HepG2 (cell line): Measurements from ENCODE around the gene TMIGD2. TPM values are rescaled to one million over a fixed set of nuclear protein-coding genes. Genes with fewer than 3 reads are reported as not detected.

Experiments
- ATAC-seq: fragments of 200-7000 bp; cut with Tn5 transposase; 3 replicates; pipeline ENCODE4 v1.9.1; 2020; ENCODE audit warnings: mild to moderate bottlenecking, moderate library complexity
- BruUV-seq: library from RNA; stranded (reverse); fragments of 400-500 nt; replicated peaks from 2 replicates; lab custom pipeline; 2021; lab: Mats Ljungman, UMichigan
- CTCF ChIA-PET: fragments of 300-600 bp; formaldehyde crosslinking; extraction: SDS; loops from one replicate; lab custom pipeline; 2021; ENCODE audit warnings: low total read pairs, inconsistent platforms, low intra/inter-chr PET ratio; lab: Yijun Ruan, JAX
- POLR2A ChIA-PET: fragments of 350-600 bp; sonication (Branson Sonifier 250); formaldehyde crosslinking; loops from one replicate; lab custom pipeline; 2020; ENCODE audit warnings: antibody characterized with exemption, inconsistent platforms; lab: Yijun Ruan, JAX
- DNase-seq: peaks from one replicate; pipeline ENCODE4 v3.0.0-alpha.2; 2015; ENCODE audit warnings: low spot score
- FAIRE-seq: peaks from 3 replicates; lab custom pipeline; 2011; peaks lifted over from hg19 to GRCh38; lab: Jason Lieb, UNC
- H2AFZ ChIP-seq: one replicate; pipeline ENCODE4 v1.6.1; 2011; ENCODE audit warnings: low read length, inconsistent platforms
- H3K27ac ChIP-seq: fragments of 300-600 bp; 3 replicates; pipeline ENCODE4 v1.8.0; 2011; ENCODE audit warnings: mixed run types, mild to moderate bottlenecking, mixed read lengths, low read length, inconsistent platforms; ENCODE audit not compliant: insufficient read depth; ENCODE audit errors: extremely low read length
- H3K27me3 ChIP-seq, 2 experiments: fragments of 200-600 bp in 1 of 2; 2 replicates in 1 of 2; 3 replicates in 1 of 2; pipeline versions ENCODE4 v1.6.0 to v1.8.0; 2011; ENCODE audit warnings: low read length in 2 of 2, mild to moderate bottlenecking in 2 of 2, moderate library complexity in 2 of 2, inconsistent platforms in 1 of 2; ENCODE audit not compliant: insufficient read depth in 2 of 2, control insufficient read depth in 1 of 2
- H3K36me3 ChIP-seq, 2 experiments: fragments of 200-600 bp in 1 of 2; replicated peaks in 1 of 2; 2 replicates in 1 of 2; 3 replicates in 1 of 2; pipeline versions ENCODE4 v1.5.1 to v1.8.0; 2011; ENCODE audit warnings: low read length in 2 of 2, inconsistent platforms in 1 of 2; ENCODE audit not compliant: insufficient read depth in 2 of 2, control insufficient read depth in 1 of 2
- H3K4me1 ChIP-seq: 2 replicates; pipeline ENCODE4 v1.5.1; 2012; ENCODE audit warnings: low read length, inconsistent platforms; ENCODE audit not compliant: insufficient read depth
- H3K4me2 ChIP-seq: 2 replicates; pipeline ENCODE4 v1.6.0; 2011; ENCODE audit warnings: low read depth, low read length, inconsistent platforms
- H3K4me3 ChIP-seq, 3 experiments: fragments of 200-600 bp in 1 of 3; sonication (generic), shearing (Covaris generic) in 1 of 3; replicated peaks in 1 of 3; 2 replicates each; pipeline ENCODE4 v1.5.1; 2011 to 2016; ENCODE audit warnings: low read length in 3 of 3, inconsistent platforms in 2 of 3, low read depth in 2 of 3, mild to moderate bottlenecking in 2 of 3, control low read depth in 1 of 3, mixed read lengths in 1 of 3; ENCODE audit not compliant: insufficient read depth in 1 of 3
- H3K79me2 ChIP-seq: one replicate; pipeline ENCODE4 v1.6.1; 2011; ENCODE audit warnings: low read length, inconsistent platforms; ENCODE audit not compliant: insufficient read depth
- H3K9ac ChIP-seq: 2 replicates; pipeline ENCODE4 v1.6.0; 2011; ENCODE audit warnings: mild to moderate bottlenecking, low read depth, low read length, inconsistent platforms; ENCODE audit not compliant: insufficient read depth
- H3K9me3 ChIP-seq: 2 replicates; pipeline ENCODE4 v1.5.1; 2012; ENCODE audit warnings: mild to moderate bottlenecking, low read length
- H4K20me1 ChIP-seq: 2 replicates; pipeline ENCODE4 v1.6.0; 2011; ENCODE audit warnings: inconsistent platforms, mild to moderate bottlenecking, low read length, moderate library complexity; ENCODE audit not compliant: insufficient read depth
- CCAR2 ChIP-seq: fragments of 200-400 bp; formaldehyde crosslinking; optimal IDR thresholded peaks from 2 replicates; pipeline ENCODE3; 2018; ENCODE audit warnings: low read depth, mild to moderate bottlenecking, low read length, moderate library complexity
- CERS6 ChIP-seq: sonication (generic); formaldehyde crosslinking; IDR thresholded peaks from 2 replicates; pipeline ENCODE4 v1.5.0; 2020; ENCODE audit warnings: missing genetic modification reagents
- GATAD2A ChIP-seq: IDR thresholded peaks from 2 replicates; pipeline ENCODE4 v1.6.1; 2016
- HBP1 ChIP-seq: IDR thresholded peaks from 2 replicates; pipeline ENCODE4 v1.6.1; 2016; ENCODE audit warnings: low read depth, control low read depth
- HDAC2 ChIP-seq: sonication (generic); formaldehyde crosslinking; IDR thresholded peaks from 2 replicates; pipeline ENCODE4 v1.4.0; 2020; ENCODE audit warnings: missing genetic modification reagents
- KAT8 ChIP-seq: IDR thresholded peaks from 2 replicates; pipeline ENCODE4 v1.6.1; 2016; ENCODE audit warnings: missing genetic modification reagents, missing compliant biosample characterization
- KLF16 ChIP-seq, 2 experiments: sonication (generic) in 1 of 2; formaldehyde crosslinking in 1 of 2; IDR thresholded peaks; 2 replicates each; pipeline versions ENCODE4 v1.6.1 to v1.8.0; 2016 to 2023; ENCODE audit warnings: missing genetic modification reagents in 2 of 2, missing compliant biosample characterization in 1 of 2
- KMT2B ChIP-seq: IDR thresholded peaks from 2 replicates; pipeline ENCODE4 v1.6.1; 2016; ENCODE audit warnings: missing genetic modification reagents, missing compliant biosample characterization
- MTERF4 ChIP-seq: sonication (generic); formaldehyde crosslinking; IDR thresholded peaks from 2 replicates; pipeline ENCODE4 v1.8.0; 2023; ENCODE audit warnings: mild to moderate bottlenecking, missing genetic modification reagents
- NFE2 ChIP-seq: sonication (generic); formaldehyde crosslinking; IDR thresholded peaks from 2 replicates; pipeline ENCODE4 v1.4.0; 2020; ENCODE audit warnings: missing genetic modification reagents
- RAD21 ChIP-seq: fragments of 450-650 bp; formaldehyde crosslinking; IDR thresholded peaks from 2 replicates; pipeline ENCODE4 v1.5.0; 2020; ENCODE audit warnings: mild to moderate bottlenecking
- RBM22 ChIP-seq: fragments of 200-400 bp; formaldehyde crosslinking; optimal IDR thresholded peaks from 2 replicates; pipeline ENCODE3; 2017; ENCODE audit warnings: mild to moderate bottlenecking, low read length, moderate library complexity
- SMAD1 ChIP-seq: sonication (generic); formaldehyde crosslinking; IDR thresholded peaks from 2 replicates; pipeline ENCODE4 v1.4.0; 2020; ENCODE audit warnings: missing genetic modification reagents, low read depth, mild to moderate bottlenecking, borderline replicate concordance
- YY1 ChIP-seq: IDR thresholded peaks from 2 replicates; pipeline ENCODE4 v1.6.1; 2011; ENCODE audit warnings: low read length, low read depth, moderate library complexity, mild to moderate bottlenecking; ENCODE audit not compliant: insufficient read depth, insufficient replicate concordance
- ZFY ChIP-seq: sonication (generic); formaldehyde crosslinking; IDR thresholded peaks from 2 replicates; pipeline ENCODE4 v1.4.0; 2020; ENCODE audit warnings: missing genetic modification reagents
- ZKSCAN5 ChIP-seq: sonication (generic); formaldehyde crosslinking; IDR thresholded peaks from 2 replicates; pipeline ENCODE4 v1.5.1; 2020; ENCODE audit warnings: mild to moderate bottlenecking, missing genetic modification reagents
- ZNF33A ChIP-seq: sonication (generic); formaldehyde crosslinking; IDR thresholded peaks from 2 replicates; pipeline ENCODE4 v1.5.1; 2020; ENCODE audit warnings: missing genetic modification reagents, mild to moderate bottlenecking, moderate library complexity, borderline replicate concordance
- ZNF629 ChIP-seq: sonication (generic); formaldehyde crosslinking; conservative IDR thresholded peaks from 2 replicates; pipeline ENCODE4 v1.5.0; 2020; ENCODE audit warnings: missing genetic modification reagents
- ZNF678 ChIP-seq: sonication (generic); formaldehyde crosslinking; IDR thresholded peaks from 2 replicates; pipeline ENCODE4 v1.4.0; 2020; ENCODE audit warnings: mild to moderate bottlenecking, missing genetic modification reagents
- WGBS: methylation state at CpG from one replicate; pipeline ENCODE4 v1.1.6; 2017; ENCODE audit warnings: low lambda C conversion rate; 5-methylcytosine and 5-hydroxymethylcytosine counted together
- in situ Hi-C: cut with HindIII; loops from 2 replicates; pipeline ENCODE4 v1.10.0; 2017; ENCODE audit warnings: low pct_unique_long_range_greater_than_20kb; ENCODE audit not compliant: extremely low pct_ligation_motif_present
- intact Hi-C: fragments of 100-400 bp; cut with micrococcal nuclease; formaldehyde crosslinking; loops from one replicate; pipeline ENCODE4 v1.10.0; 2022; ENCODE audit not compliant: unreplicated experiment
- polyA plus RNA-seq, 8 experiments: library from polyadenylated mRNA; depleted of rRNA in 3 of 8; stranded (reverse) in 7 of 8; unstranded in 1 of 8; fragments of >200 nt; fragmentation: Illumina TruSeq in 4 of 8; extraction: Trizol in 4 of 8; gene quantifications; 2 replicates each; pipeline versions ENCODE4 v1.2.1 to v1.2.3, GENCODE V29; 2011 to 2016; ENCODE audit warnings: low read depth in 4 of 8, missing spikeins in 1 of 8, mixed read lengths in 1 of 8; ENCODE audit not compliant: insufficient read depth in 1 of 8
- total RNA-seq, 5 experiments: library from RNA; depleted of rRNA; stranded (reverse); fragments of >200 nt; fragmentation: Illumina TruSeq; extraction: Trizol; gene quantifications; 2 replicates each; pipeline ENCODE4 v1.2.3, GENCODE V29; 2016; ENCODE audit warnings: low read depth in 1 of 5

TMIGD2 gene
- total and polyA plus RNA-seq, 2 of the 13 experiments (the other 11 are each of a cell fraction or from before 2014, with no cell fraction given) = 0.11 to 1.0 TPM

- TF ChIP-seq KAT8 = no peak
Measured at GRCh38 chr19:4278419-4279266, 23.5 kb downstream of the TMIGD2 start, which contains the start of gene SHD (continued).

- H3K9me3 ChIP-seq = no peaks in the 10 kb centered on the region
- H3K4me1 ChIP-seq = 0 out of 2 replicates have a peak, but pooled peaks cover 6% of the 10 kb centered on the region
- DNase-seq (no peak), FAIRE-seq (no peak), ATAC-seq (no peak)
- no peak overlapping the region for H3K4me2 ChIP-seq
- BruUV-seq = no TSS peak
- H3K36me3 ChIP-seq = no peaks in the 10 kb centered on the region
- H3K27ac ChIP-seq = no peak overlapping the region
- in situ Hi-C loops = no loop called here
- no peak overlapping the region for H3K9ac ChIP-seq
- ChIA-PET POLR2A (interaction anchor here (0.6 to 2.1 kb wide), 3 partner anchors 58 to 75 kb away, joined by 3 to 7 read pairs (median 5); partner anchors contain the start of gene MPND), CTCF (no interaction called here)
- H3K27me3 ChIP-seq = peaks cover 0 to 44% of the 10 kb centered on the region in 2 experiments
- 25% methylated on average over 4 of the region's 4 CpGs for WGBS
- no peak overlapping the region for H2AFZ ChIP-seq
- intact Hi-C loops = no loop called here
- no peaks in the 10 kb centered on the region for H3K79me2 ChIP-seq
- H4K20me1 ChIP-seq = no peaks in the 10 kb centered on the region
- no peak overlapping the region for H3K4me3 ChIP-seq
- TF ChIP-seq KMT2B (CRISPR knock-in tag) = no peak
- TF ChIP-seq MTERF4 (CRISPR knock-in tag) = no peak
- no peak for TF ChIP-seq SMAD1 (CRISPR knock-in tag)
- TF ChIP-seq NFE2 = no peak
- TF ChIP-seq KLF16 (CRISPR knock-in tag; IDR thresholded peaks at IDR 0.05) = no peak
- no peak for TF ChIP-seq ZFY (CRISPR knock-in tag)
- TF ChIP-seq RAD21 (CRISPR knock-in tag) = no peak
- TF ChIP-seq CERS6 (CRISPR knock-in tag) = no peak
- TF ChIP-seq GATAD2A (CRISPR knock-in tag) = no peak
- TF ChIP-seq YY1 = no peak
- no peak for TF ChIP-seq RBM22
- no peak for TF ChIP-seq CCAR2
- no peak for TF ChIP-seq HDAC2
- TF ChIP-seq ZNF33A (CRISPR knock-in tag) = no peak
- no peak for TF ChIP-seq HBP1 (CRISPR knock-in tag)
- no peak for TF ChIP-seq ZKSCAN5 (CRISPR knock-in tag)
- TF ChIP-seq ZNF678 (CRISPR knock-in tag) = no peak
- TF ChIP-seq ZNF629 (CRISPR knock-in tag) = no peak
Measured at GRCh38 chr19:4278010-4278409, 24.2 kb downstream of the TMIGD2 start.
